K562 (cell line): ENCODE data around the gene UNC5C. TPM values are rescaled to one million over a fixed set of nuclear protein-coding genes. Genes with fewer than 3 reads are reported as not detected.

Experiments
- ATAC-seq: fragments of 200-7000 bp; cut with Tn5 transposase; 3 replicates; pipeline ENCODE4 v1.9.1; 2020; ENCODE audit warnings: moderate library complexity
- BruUV-seq: library from RNA; stranded (reverse); fragments of 400-500 nt; replicated peaks from 2 replicates; lab custom pipeline; 2021; lab: Mats Ljungman, UMichigan
- CTCF ChIA-PET: fragments of 300-600 bp; formaldehyde crosslinking; extraction: SDS; loops from one replicate; lab custom pipeline; 2021; ENCODE audit warnings: low intra/inter-chr PET ratio; lab: Yijun Ruan, JAX
- POLR2A ChIA-PET: fragments of 300-600, 350-650 bp; sonication (Branson Sonifier 250); formaldehyde crosslinking; extraction: SDS; loops from one replicate; lab custom pipeline; 2021; ENCODE audit warnings: antibody characterized with exemption, inconsistent platforms; lab: Yijun Ruan, JAX
- DNase-seq, 4 experiments: peaks; one replicate each; pipeline versions ENCODE4 v3.0.0 to v3.0.0-alpha.2; 2011 to 2018; ENCODE audit warnings: low spot score in 3 of 4, mixed read lengths in 3 of 4; ENCODE audit errors: extremely low read depth in 1 of 4
- FAIRE-seq: peaks from 2 replicates; lab custom pipeline; 2011; peaks lifted over from hg19 to GRCh38; lab: Jason Lieb, UNC
- H2AFZ ChIP-seq: 2 replicates; pipeline ENCODE4 v1.6.0; 2011; ENCODE audit warnings: low read depth, low read length, control low read depth, inconsistent platforms
- H3K27ac ChIP-seq: fragments of 200-600 bp; 3 replicates; pipeline ENCODE4 v1.8.0; 2011; ENCODE audit warnings: low read depth, mild to moderate bottlenecking, control low read depth, inconsistent platforms, low read length, moderate library complexity, mixed read lengths; ENCODE audit errors: extremely low read depth
- H3K27me3 ChIP-seq, 2 experiments: fragments of 300-600 bp in 1 of 2; 2 replicates in 1 of 2; 3 replicates in 1 of 2; pipeline versions ENCODE4 v1.6.0 to v1.8.0; 2011; ENCODE audit warnings: inconsistent platforms in 2 of 2, low read length in 2 of 2, mild to moderate bottlenecking in 1 of 2, mixed read lengths in 1 of 2, moderate library complexity in 1 of 2; ENCODE audit not compliant: control insufficient read depth in 2 of 2, insufficient read depth in 2 of 2
- H3K36me3 ChIP-seq: fragments of 300-600 bp; 3 replicates; pipeline ENCODE4 v1.8.0; 2011; ENCODE audit warnings: mild to moderate bottlenecking, low read length, inconsistent platforms; ENCODE audit not compliant: control insufficient read depth, insufficient read depth
- H3K4me1 ChIP-seq, 2 experiments: fragments of 200-600 bp in 1 of 2; replicated peaks in 1 of 2; 2 replicates in 1 of 2; 3 replicates in 1 of 2; pipeline versions ENCODE4 v1.5.1 to v1.8.0; 2011; ENCODE audit warnings: inconsistent platforms in 2 of 2, low read length in 2 of 2, mild to moderate bottlenecking in 1 of 2, mixed read lengths in 1 of 2, moderate library complexity in 1 of 2; ENCODE audit not compliant: control insufficient read depth in 2 of 2, insufficient read depth in 2 of 2
- H3K4me2 ChIP-seq: 2 replicates; pipeline ENCODE4 v1.6.1; 2011; ENCODE audit warnings: low read length, control low read depth, inconsistent platforms, mixed read lengths; ENCODE audit not compliant: insufficient read depth
- H3K4me3 ChIP-seq: fragments of 200-600 bp; sonication (generic), shearing (Covaris generic); 2 replicates; pipeline ENCODE4 v1.5.1; 2016; ENCODE audit warnings: control low read depth, inconsistent platforms
- H3K79me2 ChIP-seq: fragments of 200-600 bp; 3 replicates; pipeline ENCODE4 v1.8.0; 2011; ENCODE audit warnings: low read length, inconsistent platforms; ENCODE audit not compliant: control insufficient read depth, insufficient read depth
- H3K9ac ChIP-seq, 2 experiments: 2 replicates each; pipeline versions ENCODE4 v1.6.0 to v1.6.1; 2011; ENCODE audit warnings: low read depth in 2 of 2, low read length in 2 of 2, control low read depth in 1 of 2, inconsistent platforms in 1 of 2, mild to moderate bottlenecking in 1 of 2, mixed read lengths in 1 of 2; ENCODE audit not compliant: insufficient read depth in 1 of 2
- H3K9me1 ChIP-seq: one replicate; pipeline ENCODE4 v1.6.0; 2011; ENCODE audit warnings: inconsistent platforms, mild to moderate bottlenecking, low read length, moderate library complexity; ENCODE audit not compliant: control insufficient read depth, insufficient read depth
- H3K9me3 ChIP-seq: replicated peaks from 2 replicates; pipeline ENCODE4 v1.5.1; 2011; ENCODE audit warnings: low read depth, low read length, inconsistent platforms; ENCODE audit not compliant: control insufficient read depth, insufficient read depth
- H4K20me1 ChIP-seq: replicated peaks from 2 replicates; pipeline ENCODE4 v1.6.1; 2011; ENCODE audit warnings: low read length, inconsistent platforms, mixed read lengths; ENCODE audit not compliant: control insufficient read depth, insufficient read depth
- ATF1 ChIP-seq, 2 experiments: fragments of 450-650 bp in 1 of 2; IDR thresholded peaks; 2 replicates each; pipeline ENCODE4 v1.6.1; 2016; ENCODE audit warnings: missing compliant biosample characterization in 1 of 2, missing genetic modification characterization in 1 of 2
- CHD4 ChIP-seq: fragments of 200-600 bp; sonication (generic); IDR thresholded peaks from 3 replicates; pipeline ENCODE4 v1.6.1; 2012; ENCODE audit warnings: low read depth, mild to moderate bottlenecking, mixed read lengths, low read length, inconsistent platforms; ENCODE audit not compliant: insufficient read depth, insufficient replicate concordance, poor library complexity, severe bottlenecking
- CTBP1 ChIP-seq: fragments of 450-650 bp; IDR thresholded peaks from 2 replicates; pipeline ENCODE4 v1.6.1; 2016; ENCODE audit warnings: borderline replicate concordance
- EZH2 ChIP-seq: IDR thresholded peaks from 2 replicates; pipeline ENCODE4 v1.6.1; 2012; ENCODE audit warnings: low read depth, mild to moderate bottlenecking, inconsistent platforms, low read length, borderline replicate concordance
- FOS ChIP-seq: IDR thresholded peaks from 3 replicates; pipeline ENCODE4 v1.6.1; 2011; ENCODE audit not compliant: insufficient read length; ENCODE audit errors: extremely low read depth
- L3MBTL2 ChIP-seq: fragments of 450-650 bp; IDR thresholded peaks from 2 replicates; pipeline ENCODE4 v1.6.1; 2016; ENCODE audit warnings: mild to moderate bottlenecking, moderate library complexity
- MEIS2 ChIP-seq: fragments of 450-650 bp; IDR thresholded peaks from 2 replicates; pipeline ENCODE4 v1.6.1; 2014; ENCODE audit warnings: mild to moderate bottlenecking; ENCODE audit not compliant: partially characterized antibody
- RBM22 ChIP-seq: fragments of 200-400 bp; formaldehyde crosslinking; IDR thresholded peaks from 2 replicates; pipeline ENCODE4 v1.6.1; 2018; ENCODE audit warnings: low read length, low read depth; ENCODE audit not compliant: poor library complexity, severe bottlenecking
- RBM34 ChIP-seq: fragments of 200-400 bp; formaldehyde crosslinking; IDR thresholded peaks from 2 replicates; pipeline ENCODE4 v1.6.1; 2018; ENCODE audit warnings: low read length, borderline replicate concordance; ENCODE audit not compliant: insufficient read depth
- ZFP36 ChIP-seq: fragments of 150-350 bp; IDR thresholded peaks from 2 replicates; pipeline ENCODE4 v1.6.1; 2018; ENCODE audit warnings: low read length, low read depth; ENCODE audit not compliant: partially characterized antibody
- ZNF133 ChIP-seq: fragments of 250-450 bp; sonication (Bioruptor Pico); IDR thresholded peaks from 2 replicates; pipeline ENCODE4 v1.4.0; 2020; ENCODE audit warnings: mild to moderate bottlenecking
- ZNF764 ChIP-seq: fragments of 250-450 bp; sonication (Bioruptor Pico); IDR thresholded peaks from 2 replicates; pipeline ENCODE4 v1.4.0; 2020; ENCODE audit warnings: low read depth, mild to moderate bottlenecking, moderate library complexity
- ZNF785 ChIP-seq: fragments of 250-450 bp; sonication (Bioruptor Pico); IDR thresholded peaks from 2 replicates; pipeline ENCODE4 v1.4.0; 2020; ENCODE audit warnings: mild to moderate bottlenecking
- WGBS: fragments of 100-300 bp; shearing (Covaris generic); methylation state at CpG from one replicate; pipeline ENCODE4 v1.1.6; 2016; ENCODE audit warnings: low coverage, mixed read lengths; ENCODE audit not compliant: insufficient coverage; ENCODE audit errors: missing lambda C conversion rate; 5-methylcytosine and 5-hydroxymethylcytosine counted together
- in situ Hi-C: fragments of 300-500 bp; cut with MboI; formaldehyde crosslinking; loops from 4 replicates; pipeline ENCODE4 v1.15.0; 2018; ENCODE audit warnings: inconsistent platforms, mixed read lengths
- intact Hi-C: fragments of 100-400 bp; cut with micrococcal nuclease; formaldehyde crosslinking; loops from 2 replicates; pipeline ENCODE4 v1.14.2; 2022
- polyA plus RNA-seq, 8 experiments: library from polyadenylated mRNA; depleted of rRNA in 4 of 8; stranded (reverse) in 5 of 8; unstranded in 3 of 8; fragments of >200 nt; fragmentation: Nextera tagmentation in 2 of 8; fragmentation: Illumina TruSeq in 1 of 8; extraction: Ambion mirVana in 2 of 8; extraction: Trizol in 1 of 8; gene quantifications; 2 replicates each; pipeline versions ENCODE4 v1.2.1 to v1.2.3, GENCODE V29; 2011 to 2014; ENCODE audit warnings: inconsistent platforms in 1 of 8, missing spikeins in 1 of 8
- total RNA-seq, 7 experiments: library from RNA; depleted of rRNA in 6 of 7; stranded (reverse); fragments of >200 nt in 6 of 7; fragmentation: Illumina TruSeq in 2 of 7; extraction: Trizol in 2 of 7; gene quantifications; 2 replicates each; pipeline versions ENCODE4 v1.2.1 to v1.2.3, GENCODE V29; 2011 to 2021; ENCODE audit warnings: low replicate concordance in 1 of 7
- TF ChIP-seq, protein P1 (sequence below): fragments of 450-650 bp; IDR thresholded peaks from 2 replicates; pipeline ENCODE4 v1.6.1; 2016; ENCODE audit warnings: missing biosample characterization, missing genetic modification characterization
- TF ChIP-seq, protein P2 (sequence below), 2 experiments: fragments of 450-650 bp in 1 of 2; sonication (generic) in 1 of 2; formaldehyde crosslinking; conservative IDR thresholded peaks; 2 replicates each; pipeline versions ENCODE4 v1.4.0 to v1.8.1; 2020 to 2022; ENCODE audit warnings: mild to moderate bottlenecking in 1 of 2, missing genetic modification reagents in 1 of 2
- TF ChIP-seq, protein P3 (sequence below): fragments of 450-650 bp; IDR thresholded peaks from 2 replicates; pipeline ENCODE4 v1.6.1; 2016; ENCODE audit warnings: borderline replicate concordance

UNC5C gene
- total and polyA plus RNA-seq, 9 of the 15 experiments (the other 6 are each of a cell fraction or from before 2014, with no cell fraction given): under 0.01 to 0.10 (median 0.03) TPM; not detected in 1

DNA sequence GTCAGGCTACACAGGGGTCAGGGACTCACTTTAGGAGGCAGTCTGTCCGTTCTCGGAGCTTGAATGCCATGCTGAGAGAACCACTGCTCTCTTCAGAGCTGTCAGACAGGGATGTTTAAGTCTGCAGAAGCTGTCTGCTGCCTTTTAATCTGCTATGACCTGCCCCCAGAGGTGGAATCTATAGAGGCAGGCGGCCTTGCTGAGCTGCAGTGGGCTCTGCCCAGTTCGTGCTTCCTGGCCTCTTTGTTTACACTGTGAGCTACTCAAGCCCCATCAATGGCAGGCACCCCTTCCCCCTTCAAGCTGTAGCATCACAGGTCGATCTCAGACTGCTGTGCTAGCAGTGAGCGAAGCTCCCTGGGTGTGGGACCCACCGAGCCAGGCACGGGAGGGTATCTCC lies 31.5 kb upstream of the UNC5C start:
- TF ChIP-seq CTBP1: no peak
- no peak for TF ChIP-seq RBM34
- TF ChIP-seq ZNF764 (CRISPR knock-in tag): no peak
- TF ChIP-seq MEIS2: no peak
- no peak for TF ChIP-seq ZNF785 (CRISPR knock-in tag)
- no peak for TF ChIP-seq EZH2
- TF ChIP-seq FOS: no peak
- no peak for TF ChIP-seq ATF1 (CRISPR knock-in tag; IDR thresholded peaks at IDR 0.05)
- no peak for TF ChIP-seq ATF1 (tag; IDR thresholded peaks at IDR 0.05)
- no peak for TF ChIP-seq RBM22
- TF ChIP-seq, protein P1, sequence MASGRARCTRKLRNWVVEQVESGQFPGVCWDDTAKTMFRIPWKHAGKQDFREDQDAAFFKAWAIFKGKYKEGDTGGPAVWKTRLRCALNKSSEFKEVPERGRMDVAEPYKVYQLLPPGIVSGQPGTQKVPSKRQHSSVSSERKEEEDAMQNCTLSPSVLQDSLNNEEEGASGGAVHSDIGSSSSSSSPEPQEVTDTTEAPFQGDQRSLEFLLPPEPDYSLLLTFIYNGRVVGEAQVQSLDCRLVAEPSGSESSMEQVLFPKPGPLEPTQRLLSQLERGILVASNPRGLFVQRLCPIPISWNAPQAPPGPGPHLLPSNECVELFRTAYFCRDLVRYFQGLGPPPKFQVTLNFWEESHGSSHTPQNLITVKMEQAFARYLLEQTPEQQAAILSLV (tag): no peak
- no peak for TF ChIP-seq CHD4
- TF ChIP-seq, protein P2, sequence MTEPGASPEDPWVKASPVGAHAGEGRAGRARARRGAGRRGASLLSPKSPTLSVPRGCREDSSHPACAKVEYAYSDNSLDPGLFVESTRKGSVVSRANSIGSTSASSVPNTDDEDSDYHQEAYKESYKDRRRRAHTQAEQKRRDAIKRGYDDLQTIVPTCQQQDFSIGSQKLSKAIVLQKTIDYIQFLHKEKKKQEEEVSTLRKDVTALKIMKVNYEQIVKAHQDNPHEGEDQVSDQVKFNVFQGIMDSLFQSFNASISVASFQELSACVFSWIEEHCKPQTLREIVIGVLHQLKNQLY (CRISPR knock-in tag; conservative IDR thresholded peaks at IDR 0.05): no peak
- no peak for TF ChIP-seq ZNF133 (CRISPR knock-in tag)
- no peak for TF ChIP-seq L3MBTL2
- no peak for TF ChIP-seq ZFP36
- TF ChIP-seq, protein P3, sequence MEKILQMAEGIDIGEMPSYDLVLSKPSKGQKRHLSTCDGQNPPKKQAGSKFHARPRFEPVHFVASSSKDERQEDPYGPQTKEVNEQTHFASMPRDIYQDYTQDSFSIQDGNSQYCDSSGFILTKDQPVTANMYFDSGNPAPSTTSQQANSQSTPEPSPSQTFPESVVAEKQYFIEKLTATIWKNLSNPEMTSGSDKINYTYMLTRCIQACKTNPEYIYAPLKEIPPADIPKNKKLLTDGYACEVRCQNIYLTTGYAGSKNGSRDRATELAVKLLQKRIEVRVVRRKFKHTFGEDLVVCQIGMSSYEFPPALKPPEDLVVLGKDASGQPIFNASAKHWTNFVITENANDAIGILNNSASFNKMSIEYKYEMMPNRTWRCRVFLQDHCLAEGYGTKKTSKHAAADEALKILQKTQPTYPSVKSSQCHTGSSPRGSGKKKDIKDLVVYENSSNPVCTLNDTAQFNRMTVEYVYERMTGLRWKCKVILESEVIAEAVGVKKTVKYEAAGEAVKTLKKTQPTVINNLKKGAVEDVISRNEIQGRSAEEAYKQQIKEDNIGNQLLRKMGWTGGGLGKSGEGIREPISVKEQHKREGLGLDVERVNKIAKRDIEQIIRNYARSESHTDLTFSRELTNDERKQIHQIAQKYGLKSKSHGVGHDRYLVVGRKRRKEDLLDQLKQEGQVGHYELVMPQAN: no peak

More for the DNA sequence above, 31.5 kb upstream of the UNC5C start:
- Histone ChIP-seq H3K27ac (no peak overlapping the region), H3K4me2 (no peak overlapping the region), H3K36me3 (no peaks in the 10 kb centered on the region), H3K9me1 (no peaks in the 10 kb centered on the region), H3K27me3 (no peaks in the 10 kb centered on the region), H3K4me3 (no peak overlapping the region), H2AFZ (no peak overlapping the region), H3K9ac (no peak overlapping the region), H3K79me2 (no peaks in the 10 kb centered on the region), H3K4me1 (no peaks in the 10 kb centered on the region), H4K20me1 (no peaks in the 10 kb centered on the region), H3K9me3 (no peaks in the 10 kb centered on the region)
- no peak for DNase-seq
- ChIA-PET POLR2A (no interaction called here), CTCF (no interaction called here)
- no peak for FAIRE-seq
- intact Hi-C loops (no loop called here), in situ Hi-C loops (no loop called here)
- BruUV-seq: no TSS peak
- no peak for ATAC-seq
- 3% methylated on average over 8 of the region's 8 CpGs for WGBS
